GM21619 (cell line): ENCODE data around the gene BCL7A.

ENCODE experiments used
- ATAC-seq: cut with Tn5 transposase; IDR thresholded peaks from one replicate; pipeline ENCODE4 v1.9.1; 2021; ENCODE audit not compliant: unreplicated experiment

Gene BCL7A

DNA sequence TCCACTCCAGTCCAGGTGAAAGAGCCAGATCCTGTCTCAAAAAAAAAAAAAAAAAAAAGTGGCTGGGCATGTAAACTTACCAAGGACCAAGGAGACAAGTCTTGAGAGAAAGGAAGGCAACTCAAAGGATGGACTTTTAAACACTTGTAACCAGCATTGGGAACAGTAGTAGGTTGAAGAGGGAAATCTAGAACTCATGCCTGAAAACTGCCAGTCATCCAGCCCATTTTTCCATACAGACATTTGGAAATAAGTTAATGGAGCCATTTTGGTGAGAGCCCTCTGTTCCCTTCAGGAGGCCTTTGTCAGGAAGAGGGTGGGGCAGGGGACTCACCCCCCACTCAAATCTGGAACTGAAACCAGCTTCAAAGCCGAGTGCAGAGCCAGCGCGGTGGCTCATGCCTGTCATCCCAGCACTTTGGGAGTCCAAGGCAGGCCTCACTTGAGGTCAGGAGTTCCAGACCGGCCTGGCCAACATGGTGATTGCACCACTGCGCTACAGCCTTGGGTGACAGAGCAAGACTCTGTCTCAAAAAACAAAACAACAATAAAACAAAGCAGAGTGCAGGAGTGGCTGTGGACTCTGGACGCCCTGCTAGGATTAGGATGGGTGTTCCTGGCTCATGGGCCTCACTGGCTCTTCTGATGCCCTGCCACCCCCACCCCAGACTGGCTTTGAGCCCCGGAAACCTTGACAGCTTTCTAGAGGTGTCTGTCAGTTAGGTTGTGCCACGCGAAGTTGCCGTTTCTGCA is 55.2 kb downstream of the BCL7A start:
- ATAC-seq = no peak

- peak; percentile 70 for ATAC-seq
Observed at GRCh38 chr12:122078141-122079032, 56.7 kb downstream of the BCL7A start, which contains the start of gene MLXIP. TSS of gene MLXIP (plus strand) at chr12:122078756. CDS start at chr12:122078854, 98 bp downstream.

DNA sequence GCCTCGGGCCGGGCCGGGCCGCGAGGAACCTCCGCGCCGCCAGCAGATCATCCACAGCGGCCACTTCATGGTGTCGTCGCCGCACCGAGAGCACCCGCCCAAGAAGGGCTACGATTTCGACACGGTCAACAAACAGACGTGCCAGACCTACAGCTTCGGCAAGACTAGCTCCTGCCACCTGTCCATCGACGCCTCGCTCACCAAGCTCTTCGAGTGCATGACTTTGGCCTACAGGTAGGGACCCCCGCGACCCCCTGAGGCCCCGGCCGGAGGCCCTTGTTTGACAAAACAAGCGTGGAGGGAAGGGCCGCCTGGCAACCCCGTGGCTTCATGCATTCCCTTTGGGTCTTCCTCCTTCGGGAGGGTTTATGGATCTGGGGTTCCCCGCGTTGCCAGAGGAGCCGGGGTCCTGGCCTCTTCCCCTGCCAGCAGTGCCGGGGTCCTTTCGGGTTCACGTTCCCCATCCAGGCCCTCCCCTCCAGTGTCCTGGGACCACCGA is 57.4 kb downstream of the BCL7A start:
- no peak for ATAC-seq

DNA sequence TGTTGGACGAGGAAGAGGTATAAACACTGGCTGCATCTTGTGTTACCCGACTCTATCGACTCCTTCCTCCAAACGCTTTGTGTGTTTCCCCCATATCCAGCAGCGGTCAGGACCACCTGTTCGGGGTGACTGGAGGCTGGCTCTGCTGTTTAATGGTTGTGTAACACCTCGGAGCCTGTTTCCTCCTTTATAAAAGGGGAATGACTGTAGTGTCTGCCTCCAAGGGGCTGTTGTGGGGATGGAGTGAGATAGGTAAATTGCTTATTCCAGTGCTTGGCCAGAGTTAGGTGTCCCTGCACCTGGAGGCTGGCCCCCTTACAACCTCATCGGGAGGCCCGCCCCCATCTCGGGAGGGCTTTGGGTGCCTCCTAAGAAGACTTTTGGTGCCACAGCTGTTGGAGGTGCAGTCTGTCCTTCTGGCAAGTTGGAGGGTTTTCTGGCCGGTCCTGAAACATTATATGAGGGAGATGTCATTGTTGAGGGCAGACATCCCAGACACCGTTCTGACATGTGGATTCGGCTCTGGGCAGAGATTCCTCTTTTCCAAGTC is 57.9 kb downstream of the BCL7A start:
- no peak for ATAC-seq

DNA sequence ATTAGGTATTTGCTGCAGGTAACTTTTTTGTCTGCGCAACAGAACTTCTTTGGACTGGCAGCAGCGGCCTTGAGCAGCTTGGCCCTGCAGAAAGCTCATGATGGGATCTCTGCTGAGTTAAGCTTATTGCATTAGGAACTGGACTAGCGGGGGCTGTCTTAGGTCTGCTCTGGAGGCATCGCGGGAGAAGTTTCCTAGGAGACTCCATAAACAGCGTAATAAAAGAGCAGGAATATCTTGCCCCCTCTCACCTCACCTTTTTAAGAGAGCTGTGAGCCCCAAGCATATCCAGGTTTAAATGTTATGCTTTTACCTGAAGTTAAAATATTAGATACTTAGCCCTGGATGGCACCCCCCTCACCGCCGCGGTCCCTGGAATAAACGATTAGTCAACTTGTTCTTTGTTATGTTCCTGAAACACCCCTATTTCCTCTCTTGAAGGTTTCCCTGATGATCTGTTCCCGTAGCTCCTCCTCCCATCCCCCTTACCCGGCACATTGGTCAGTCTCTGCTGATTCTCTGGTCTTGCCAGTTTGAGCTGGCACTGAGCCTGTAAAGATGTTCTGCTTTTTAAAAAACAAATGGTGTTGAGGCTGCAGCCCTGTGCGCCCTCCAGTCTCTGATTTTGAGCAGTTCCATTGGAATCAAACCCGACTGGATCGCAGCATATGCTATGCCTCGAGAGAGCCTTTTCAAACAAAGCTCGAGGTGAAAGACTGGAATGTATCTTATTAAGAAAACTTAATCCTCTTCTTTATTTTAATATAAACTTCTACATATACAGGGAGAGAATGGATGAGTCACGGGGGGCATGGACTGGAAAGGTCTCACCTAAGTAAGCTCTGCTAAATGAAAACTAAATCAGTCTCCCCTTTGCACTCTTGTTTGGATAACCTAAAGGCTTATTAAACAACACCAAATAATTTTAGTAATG is 58.7 kb downstream of the BCL7A start:
- no peak for ATAC-seq

GRCh38 chr12:122081083-122081696 is 59.5 kb downstream of the BCL7A start:
- ATAC-seq = no peak

DNA sequence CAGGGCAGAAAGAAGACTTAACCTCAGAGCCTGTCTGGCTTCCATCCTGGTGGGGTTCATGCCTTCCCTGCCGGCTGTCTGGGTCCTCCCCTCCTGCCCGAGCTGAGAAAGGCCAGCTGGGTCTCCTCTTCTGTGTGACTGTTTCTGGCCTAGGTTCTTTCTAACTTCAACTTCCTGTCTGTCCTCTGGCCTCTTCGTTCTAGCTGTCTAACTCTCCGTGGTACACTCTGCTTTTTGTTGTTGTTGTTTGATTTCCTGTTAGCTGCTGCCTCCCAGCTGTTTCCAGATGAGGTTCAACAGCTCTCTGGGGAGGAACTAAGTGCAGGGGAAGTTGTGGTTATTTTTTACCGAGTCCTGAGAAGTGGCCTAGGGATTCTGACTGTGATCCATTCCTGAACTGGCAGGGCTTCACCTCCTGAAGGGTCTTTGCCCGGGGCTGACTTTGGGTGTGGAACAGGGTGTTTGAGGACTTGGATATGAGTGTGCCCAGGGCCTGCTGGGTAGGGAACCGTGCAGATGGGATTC is 60.1 kb downstream of the BCL7A start:
- ATAC-seq = peak; percentile 58

DNA sequence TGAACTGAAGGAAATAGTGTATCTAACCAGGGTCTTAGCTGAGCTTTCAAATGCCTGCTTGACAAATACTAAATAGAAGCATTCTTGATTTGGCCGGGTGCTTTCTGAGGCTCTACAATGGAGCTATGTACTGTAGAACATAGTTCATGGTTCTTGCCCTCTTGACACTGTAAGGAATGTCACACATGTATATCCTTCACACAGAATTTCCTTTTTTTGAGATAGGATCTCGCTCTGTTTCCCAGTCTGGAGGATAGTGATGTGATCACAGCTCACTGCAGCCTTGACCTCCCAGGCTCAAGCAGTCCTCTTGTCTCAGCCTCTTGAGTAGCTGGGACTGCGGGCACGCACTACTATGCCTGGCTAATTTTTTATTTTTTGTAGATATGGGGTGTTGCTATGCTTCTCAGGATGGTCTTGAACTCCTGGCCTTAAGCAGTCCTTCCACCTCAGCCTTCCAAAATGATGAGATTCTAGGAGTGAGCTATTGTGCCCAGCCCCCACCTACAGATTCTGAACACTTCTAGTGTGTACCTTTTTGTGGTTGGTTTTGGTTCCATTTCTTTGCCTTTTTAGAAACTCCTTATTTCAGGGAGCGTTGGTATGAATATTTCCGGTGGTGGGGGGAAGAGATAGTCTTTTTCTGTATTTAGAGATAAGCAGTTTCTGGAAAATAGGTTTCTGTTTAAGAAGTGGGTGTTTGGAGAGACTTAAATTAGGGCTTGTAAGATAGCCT is 61.1 kb downstream of the BCL7A start:
- no peak for ATAC-seq

- no peak for ATAC-seq
Observed at GRCh38 chr12:122084857-122085405, 63.2 kb downstream of the BCL7A start.

- ATAC-seq = no peak
Observed at GRCh38 chr12:122085591-122085990, 63.9 kb downstream of the BCL7A start.

DNA sequence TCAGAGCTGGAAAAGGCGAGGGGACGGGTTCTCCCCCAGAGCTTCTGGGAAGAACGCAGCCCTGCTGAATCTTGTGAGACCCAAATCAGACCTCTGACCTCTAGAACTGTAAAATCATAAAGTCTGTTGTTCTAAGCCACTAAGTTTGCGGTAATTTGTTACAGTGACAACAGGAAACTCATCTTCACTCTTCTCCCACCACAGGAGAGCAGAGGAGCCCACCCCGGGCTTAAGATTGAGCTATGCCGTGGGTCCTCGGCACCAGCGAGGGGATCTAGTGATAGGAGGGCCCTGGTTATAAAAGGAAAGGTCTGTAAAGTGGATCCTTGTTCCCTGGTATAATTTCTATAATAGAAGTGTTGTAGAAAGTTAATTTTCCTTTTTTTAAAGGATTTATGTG is 64.4 kb downstream of the BCL7A start:
- ATAC-seq = no peak

DNA sequence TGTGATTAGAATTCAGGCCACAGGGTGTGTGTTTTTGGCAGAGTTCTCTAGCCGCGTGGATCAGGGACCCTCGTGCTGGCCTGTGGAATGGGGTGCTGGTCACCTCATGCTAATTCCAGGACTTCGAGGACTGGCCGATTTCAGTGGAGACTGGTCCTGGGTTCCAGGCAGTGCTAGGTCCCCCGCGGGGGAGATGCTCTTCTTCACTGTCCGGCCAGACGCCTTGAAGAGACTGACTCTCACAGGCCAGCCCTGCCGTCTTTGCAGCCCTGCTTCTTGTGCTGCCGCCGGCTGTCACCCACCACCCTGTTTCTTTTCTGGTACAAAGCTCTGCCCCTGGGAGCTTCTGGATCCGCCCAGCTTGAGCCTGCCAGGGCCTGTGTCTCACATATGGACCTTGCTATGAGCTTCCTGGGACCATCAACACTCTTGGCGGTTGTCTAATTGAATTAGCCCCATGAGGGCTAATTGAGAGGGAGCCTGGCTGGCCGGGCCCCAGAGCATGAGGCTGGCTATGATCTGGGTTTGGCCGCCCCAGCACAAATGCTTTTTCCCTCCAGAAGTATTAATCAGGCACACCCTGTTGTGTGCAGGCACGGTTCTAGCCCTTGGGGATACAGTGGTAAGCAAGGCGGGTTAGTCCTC is 65.1 kb downstream of the BCL7A start:
- no peak for ATAC-seq

- no peak for ATAC-seq
Observed at GRCh38 chr12:122087431-122088178, 65.9 kb downstream of the BCL7A start.

DNA sequence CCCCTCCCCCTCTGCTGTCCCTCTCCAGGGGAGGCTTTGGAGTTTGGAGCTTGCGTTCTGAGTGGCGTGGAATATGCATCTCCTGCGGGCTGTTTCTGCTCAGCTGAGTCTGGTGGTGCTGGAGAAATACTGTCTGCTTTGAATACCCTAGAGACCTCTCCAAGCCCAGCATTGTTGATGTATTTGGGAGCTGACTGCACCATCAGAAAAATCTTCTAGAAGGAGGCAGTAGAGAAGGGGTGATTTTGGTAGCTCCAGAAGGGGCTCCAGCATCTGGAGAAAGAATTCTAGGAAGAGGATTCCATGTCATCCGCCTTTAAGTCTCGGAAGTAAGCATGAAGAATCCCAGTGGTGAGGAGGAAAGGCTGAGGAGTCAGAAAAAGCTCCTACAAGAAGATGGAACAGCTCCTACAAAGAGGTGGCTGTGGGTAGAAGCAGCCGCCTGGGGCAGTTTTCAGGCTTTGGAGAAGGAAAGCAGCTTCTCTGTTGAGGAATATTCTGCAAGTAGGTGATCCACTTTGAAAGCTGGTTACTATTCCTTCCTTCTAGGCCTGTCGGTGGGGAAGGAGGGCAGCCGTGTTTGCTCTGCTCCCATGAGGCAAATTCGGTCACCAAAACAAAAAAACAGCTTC is 66.6 kb downstream of the BCL7A start:
- ATAC-seq = no peak

GRCh38 chr12:122089077-122089476 is 67.4 kb downstream of the BCL7A start:
- no peak for ATAC-seq

DNA sequence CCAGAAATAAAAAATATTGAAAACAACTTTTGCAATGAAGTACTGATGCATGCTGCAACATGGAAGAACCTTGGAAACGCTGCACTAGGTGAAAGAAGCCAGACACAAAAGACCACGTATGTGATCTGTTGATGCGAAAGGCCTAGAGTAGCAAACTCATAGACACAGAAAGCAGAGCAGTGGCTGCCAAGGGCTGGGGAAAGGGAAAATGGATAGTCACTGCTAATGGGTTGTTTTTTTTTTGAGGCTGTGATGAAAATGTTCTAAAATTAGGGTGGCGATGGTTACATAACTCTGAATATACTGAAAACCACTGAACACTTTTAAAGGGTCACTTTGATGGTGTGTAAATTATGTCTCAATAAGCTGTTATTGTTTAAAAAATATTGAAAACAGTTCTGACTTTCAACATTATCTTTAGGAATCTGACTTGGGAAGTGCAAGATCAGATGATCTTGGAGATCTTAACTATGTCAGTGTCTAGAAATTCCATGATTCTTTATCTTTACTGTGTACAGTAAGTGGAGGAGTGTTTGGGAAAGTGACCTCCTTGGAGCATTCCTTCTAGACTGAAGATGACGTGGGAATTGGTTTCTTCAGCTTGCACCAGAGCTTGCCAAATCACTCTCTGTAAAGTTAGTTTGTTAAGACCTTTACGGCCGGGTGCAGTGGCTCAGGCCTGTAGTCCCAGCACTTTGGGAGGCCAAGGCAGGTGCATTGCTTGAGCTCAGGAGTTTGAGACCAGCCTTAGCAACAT is 69.3 kb downstream of the BCL7A start:
- no peak for ATAC-seq
